ENCODE data around the gene DMGDH. TPM values are rescaled to one million over a fixed set of nuclear protein-coding genes. Genes with fewer than 3 reads are reported as not detected.

DMGDH gene
- total RNA-seq, 1 donor from 2014 or later: 3.1 TPM

DNA sequence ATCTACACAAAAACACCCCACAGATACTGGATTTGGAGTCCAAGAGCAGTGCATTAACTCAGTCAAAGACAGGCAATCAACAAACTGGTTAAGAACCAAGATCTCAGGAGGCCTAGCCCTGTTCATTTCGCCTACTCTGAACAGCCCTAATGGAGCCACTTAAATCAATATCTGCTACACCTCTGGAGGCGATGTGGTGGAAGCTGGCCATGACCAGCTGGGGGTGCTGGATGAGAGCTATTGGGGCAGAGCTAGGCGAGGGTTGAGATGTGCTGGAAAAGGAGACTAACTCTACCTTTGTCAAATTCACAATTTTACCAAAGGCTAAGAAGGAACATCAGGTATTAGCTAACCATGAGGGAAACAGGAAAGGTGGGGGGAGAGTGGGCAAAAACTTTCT is 61.1 kb downstream of the DMGDH start:
- TF ChIP-seq, protein P1, sequence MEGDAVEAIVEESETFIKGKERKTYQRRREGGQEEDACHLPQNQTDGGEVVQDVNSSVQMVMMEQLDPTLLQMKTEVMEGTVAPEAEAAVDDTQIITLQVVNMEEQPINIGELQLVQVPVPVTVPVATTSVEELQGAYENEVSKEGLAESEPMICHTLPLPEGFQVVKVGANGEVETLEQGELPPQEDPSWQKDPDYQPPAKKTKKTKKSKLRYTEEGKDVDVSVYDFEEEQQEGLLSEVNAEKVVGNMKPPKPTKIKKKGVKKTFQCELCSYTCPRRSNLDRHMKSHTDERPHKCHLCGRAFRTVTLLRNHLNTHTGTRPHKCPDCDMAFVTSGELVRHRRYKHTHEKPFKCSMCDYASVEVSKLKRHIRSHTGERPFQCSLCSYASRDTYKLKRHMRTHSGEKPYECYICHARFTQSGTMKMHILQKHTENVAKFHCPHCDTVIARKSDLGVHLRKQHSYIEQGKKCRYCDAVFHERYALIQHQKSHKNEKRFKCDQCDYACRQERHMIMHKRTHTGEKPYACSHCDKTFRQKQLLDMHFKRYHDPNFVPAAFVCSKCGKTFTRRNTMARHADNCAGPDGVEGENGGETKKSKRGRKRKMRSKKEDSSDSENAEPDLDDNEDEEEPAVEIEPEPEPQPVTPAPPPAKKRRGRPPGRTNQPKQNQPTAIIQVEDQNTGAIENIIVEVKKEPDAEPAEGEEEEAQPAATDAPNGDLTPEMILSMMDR (IDR thresholded peaks at IDR 0.05): no peak
- Mint-ChIP-seq H3K27me3 (ENCODE audit: low read depth) (peaks cover 4% of the 10 kb centered on the region), H3K27ac (ENCODE audit: unreplicated experiment) (no peak overlapping the region), H3K9me3 (ENCODE audit: low read depth) (peaks cover 9% of the 10 kb centered on the region), H3K4me1 (ENCODE audit: low read depth) (no peaks in the 10 kb centered on the region), H3K36me3 (ENCODE audit: low read depth) (peaks cover 6% of the 10 kb centered on the region), H3K4me3 (ENCODE audit: unreplicated experiment) (no peak overlapping the region)
- DNase-seq (ENCODE audit: low spot score): no peak

DNA sequence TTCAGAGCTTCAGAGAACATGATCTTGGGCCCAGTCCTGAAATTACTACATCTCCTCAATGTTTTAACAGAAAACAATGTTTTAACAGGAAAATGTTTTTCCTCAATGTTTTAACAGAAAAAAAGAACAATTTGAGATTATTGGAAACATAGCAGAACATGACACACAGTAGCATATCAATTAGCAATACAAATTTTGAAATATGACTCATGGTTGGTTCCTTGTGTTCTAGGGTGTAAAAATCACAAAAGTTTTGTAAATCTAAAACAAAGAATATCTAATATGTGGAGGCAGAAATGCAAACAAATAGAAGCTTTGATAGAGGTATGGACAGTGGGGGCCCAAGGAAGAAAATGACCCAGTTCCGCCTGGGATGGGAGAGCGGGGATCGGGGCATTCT is 61.6 kb downstream of the DMGDH start:
- TF ChIP-seq, protein P1 (IDR thresholded peaks at IDR 0.05): no peak
- Mint-ChIP-seq H3K36me3 (ENCODE audit: low read depth) (peaks cover under 1% of the 10 kb centered on the region), H3K4me1 (ENCODE audit: low read depth) (no peaks in the 10 kb centered on the region), H3K27ac (ENCODE audit: unreplicated experiment) (no peak overlapping the region), H3K4me3 (ENCODE audit: unreplicated experiment) (no peak overlapping the region), H3K9me3 (ENCODE audit: low read depth) (peaks cover 4% of the 10 kb centered on the region), H3K27me3 (ENCODE audit: low read depth) (no peaks in the 10 kb centered on the region)
- DNase-seq (ENCODE audit: low spot score): no peak

DNA sequence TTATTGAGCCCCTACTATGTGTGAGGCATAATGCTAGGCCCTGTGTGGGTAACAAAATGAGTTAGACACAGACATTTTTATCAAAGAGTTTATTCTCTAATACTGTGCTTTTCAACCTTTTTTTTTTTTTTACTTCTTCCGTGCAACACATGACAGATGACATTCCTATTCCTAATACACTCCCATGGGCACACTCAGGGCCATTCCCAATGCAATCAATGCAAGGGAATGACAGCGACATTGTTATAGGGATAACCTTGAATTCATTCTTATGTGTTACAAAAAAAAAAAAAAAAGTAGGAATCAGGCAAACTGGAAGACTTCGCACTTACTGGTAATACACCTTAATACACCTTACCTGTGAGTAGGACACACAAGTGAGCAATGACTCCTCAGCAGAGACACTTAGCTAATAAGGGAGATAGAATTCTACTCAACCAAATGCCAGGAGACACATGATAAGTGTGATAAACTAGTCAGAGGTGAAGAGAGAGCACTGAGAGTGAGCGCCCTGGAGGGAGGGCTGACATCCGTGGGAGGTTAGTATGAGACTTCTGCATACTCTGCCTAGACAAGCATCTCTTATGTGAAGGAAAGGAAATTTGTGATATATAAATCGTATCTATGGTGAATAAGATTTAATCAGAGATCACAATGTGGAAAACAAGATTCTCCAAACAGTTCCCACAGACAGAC is 63.4 kb downstream of the DMGDH start:
- DNase-seq (ENCODE audit: low spot score): no peak
- TF ChIP-seq, protein P1 (IDR thresholded peaks at IDR 0.05): no peak
- Mint-ChIP-seq H3K4me3 (ENCODE audit: unreplicated experiment) (no peak overlapping the region), H3K4me1 (ENCODE audit: low read depth) (peaks cover 16% of the 10 kb centered on the region), H3K27ac (ENCODE audit: unreplicated experiment) (no peak overlapping the region), H3K27me3 (ENCODE audit: low read depth) (no peaks in the 10 kb centered on the region), H3K9me3 (ENCODE audit: low read depth) (no peaks in the 10 kb centered on the region), H3K36me3 (ENCODE audit: low read depth) (no peaks in the 10 kb centered on the region)

DNA sequence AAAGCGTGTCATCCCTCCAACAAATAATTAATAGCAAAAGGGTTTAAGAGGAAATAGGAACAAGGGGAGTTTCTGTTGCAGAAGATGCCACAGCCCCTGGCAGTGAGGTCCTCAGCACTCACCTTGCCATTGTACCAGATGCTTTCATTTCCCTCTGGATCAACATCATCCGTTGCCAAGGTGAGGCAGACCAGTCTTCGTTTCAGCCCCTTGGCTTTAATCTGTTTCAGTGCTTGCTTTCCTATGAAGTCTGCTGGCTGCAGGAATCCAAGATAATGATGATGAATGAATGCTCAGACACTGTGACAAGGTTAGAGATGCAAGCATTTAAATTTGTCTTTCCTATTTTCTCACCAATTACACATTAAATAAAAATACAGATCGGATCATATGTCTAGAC is 64.3 kb downstream of the DMGDH start:
- H3K27ac Mint-ChIP-seq (ENCODE audit: unreplicated experiment): no peak overlapping the region
- no peaks in the 10 kb centered on the region for H3K9me3 Mint-ChIP-seq (ENCODE audit: low read depth)
- H3K36me3 Mint-ChIP-seq (ENCODE audit: low read depth): no peaks in the 10 kb centered on the region
- DNase-seq (ENCODE audit: low spot score): no peak
- H3K4me3 Mint-ChIP-seq (ENCODE audit: unreplicated experiment): no peak overlapping the region
- no peaks in the 10 kb centered on the region for H3K27me3 Mint-ChIP-seq (ENCODE audit: low read depth)
- peaks cover 19% of the 10 kb centered on the region for H3K4me1 Mint-ChIP-seq (ENCODE audit: low read depth)
- TF ChIP-seq, protein P1 (IDR thresholded peaks at IDR 0.05): no peak

DNA sequence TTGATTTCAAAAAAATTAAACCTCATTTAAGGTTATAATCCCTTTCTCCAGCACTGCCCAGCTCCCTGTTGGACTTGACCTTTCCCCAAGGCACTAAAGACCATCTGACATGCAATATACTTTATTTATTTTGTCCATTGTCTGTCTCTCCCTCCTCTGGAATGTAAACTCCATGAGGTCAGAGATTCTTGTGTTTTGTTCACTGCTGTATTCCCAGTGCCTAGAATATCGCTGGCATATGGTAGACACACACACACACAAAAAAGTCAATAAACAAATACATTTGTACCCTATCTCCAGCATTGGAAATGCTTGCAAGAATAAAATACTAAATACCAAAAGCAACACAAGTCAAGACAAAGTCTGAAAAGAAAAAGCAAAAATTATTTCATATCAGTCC is 67.1 kb downstream of the DMGDH start:
- TF ChIP-seq, protein P1 (IDR thresholded peaks at IDR 0.05): no peak
- Mint-ChIP-seq H3K4me1 (ENCODE audit: low read depth) (peaks cover 22% of the 10 kb centered on the region), H3K36me3 (ENCODE audit: low read depth) (no peaks in the 10 kb centered on the region), H3K27ac (ENCODE audit: unreplicated experiment) (peak overlapping the region; percentile 64), H3K9me3 (ENCODE audit: low read depth) (no peaks in the 10 kb centered on the region), H3K4me3 (ENCODE audit: unreplicated experiment) (no peak overlapping the region), H3K27me3 (ENCODE audit: low read depth) (no peaks in the 10 kb centered on the region)
- no peak for DNase-seq (ENCODE audit: low spot score)
